DMS53 (cell line): Measurements from ENCODE around the gene RXRA.

Experiments
- DNase-seq: peaks from one replicate; lab custom pipeline; 2025; lab: John Stamatoyannopoulos, UW

Gene RXRA

DNA sequence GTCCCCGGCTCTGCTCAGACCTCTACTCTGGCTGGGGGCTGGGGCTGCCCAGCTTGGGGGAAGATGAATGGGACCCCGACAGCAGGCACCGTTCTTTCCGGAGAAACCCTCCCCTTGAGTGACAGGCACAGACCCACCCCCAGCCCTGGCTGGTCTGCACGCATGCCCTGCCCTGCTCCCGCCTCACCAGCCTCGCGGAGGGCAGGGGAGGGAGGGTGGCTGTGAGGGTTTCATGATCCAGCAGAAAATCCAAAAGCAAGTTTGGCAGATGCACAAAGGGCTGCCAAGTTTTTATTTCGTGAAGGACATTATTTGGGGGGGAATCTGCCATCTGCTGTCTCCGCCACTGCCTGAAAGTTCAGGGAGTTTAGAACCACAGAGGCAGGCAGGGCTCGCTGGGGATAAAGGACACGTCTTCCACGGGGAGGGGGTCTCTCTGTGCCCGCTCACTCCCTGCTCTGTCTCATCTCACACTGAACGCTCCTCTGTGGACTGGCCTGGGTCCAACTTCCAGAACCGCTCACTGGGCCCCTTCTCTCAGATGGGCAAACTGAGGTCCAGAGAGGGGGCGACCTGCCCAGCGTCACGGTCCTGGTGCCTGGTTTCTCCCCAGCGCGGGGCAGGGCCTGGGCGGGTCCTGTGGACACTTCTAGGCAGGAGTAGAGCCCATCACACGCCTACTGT lies 92.9 kb downstream of the RXRA start:
- no peak for DNase-seq

DNA sequence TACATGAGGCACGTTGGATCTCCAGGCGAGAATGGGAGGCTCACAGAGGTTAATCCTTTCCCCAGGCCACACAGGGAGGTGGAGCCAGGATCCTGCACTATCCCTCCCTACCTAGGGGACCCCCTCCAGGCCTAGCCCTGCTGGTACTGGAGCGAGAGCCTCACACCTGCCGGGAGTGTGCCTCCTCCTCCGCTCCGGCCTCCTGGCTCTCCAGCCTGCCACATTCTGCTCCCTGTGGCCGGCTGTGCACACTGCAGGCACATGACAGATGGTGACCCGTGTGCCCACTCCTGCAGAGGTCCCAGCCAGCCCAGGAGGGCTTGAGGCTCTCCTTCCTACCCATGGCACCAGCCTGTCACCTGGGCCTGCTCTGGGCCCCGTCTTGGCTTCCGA lies 93.4 kb downstream of the RXRA start:
- DNase-seq: peak; percentile 54

DNA sequence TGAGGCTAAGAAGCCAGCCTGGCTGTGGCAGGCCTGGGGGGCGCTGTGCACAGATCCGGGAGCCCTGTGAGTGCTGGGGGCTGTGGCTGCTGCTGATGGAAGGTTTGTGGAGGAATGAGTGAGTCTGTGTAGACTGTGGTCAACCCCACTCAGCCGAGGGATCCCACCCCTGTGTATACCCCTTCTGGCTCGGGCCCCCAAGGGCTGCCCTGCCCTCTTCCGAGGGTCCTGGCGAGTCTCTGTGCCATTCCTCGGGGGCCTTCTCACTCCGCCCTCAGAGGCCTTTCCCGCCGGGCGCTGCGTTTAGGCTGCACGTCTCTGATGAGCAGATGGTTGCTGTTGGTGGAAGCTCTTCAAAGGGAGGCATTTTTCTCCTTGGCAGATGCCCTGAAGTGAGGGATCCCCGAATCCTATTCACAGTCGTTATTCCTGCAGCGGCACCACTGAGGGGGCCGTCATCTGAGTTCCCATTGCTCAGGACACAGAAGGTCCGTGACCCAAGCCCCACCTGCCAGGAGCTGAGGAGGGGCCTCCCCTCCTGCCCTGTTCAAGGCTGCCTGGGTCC lies 94.1 kb downstream of the RXRA start:
- DNase-seq: no peak

DNA sequence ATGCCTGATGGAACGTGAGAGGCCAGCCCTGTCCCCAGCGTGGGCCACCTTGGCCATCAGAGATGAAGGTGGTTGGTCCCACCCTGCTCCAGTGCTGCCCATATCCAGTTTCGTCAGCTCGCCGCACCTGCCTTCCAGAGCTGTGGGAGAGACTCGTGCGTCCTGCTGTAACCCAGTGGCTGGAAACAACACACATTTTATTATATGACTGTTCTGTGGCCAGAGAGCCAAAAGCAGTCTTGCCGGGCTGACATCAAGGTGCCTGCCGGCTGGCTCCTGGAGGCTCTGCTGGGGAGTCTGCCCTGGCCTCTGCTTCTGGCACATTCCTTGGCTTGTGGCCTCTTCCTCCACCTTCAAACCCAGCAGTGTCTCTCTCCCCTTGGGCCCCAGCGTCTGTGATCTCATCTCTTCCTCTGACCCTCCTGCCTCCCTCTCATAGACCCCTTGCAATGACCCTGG lies 94.7 kb downstream of the RXRA start:
- DNase-seq: no peak

DNA sequence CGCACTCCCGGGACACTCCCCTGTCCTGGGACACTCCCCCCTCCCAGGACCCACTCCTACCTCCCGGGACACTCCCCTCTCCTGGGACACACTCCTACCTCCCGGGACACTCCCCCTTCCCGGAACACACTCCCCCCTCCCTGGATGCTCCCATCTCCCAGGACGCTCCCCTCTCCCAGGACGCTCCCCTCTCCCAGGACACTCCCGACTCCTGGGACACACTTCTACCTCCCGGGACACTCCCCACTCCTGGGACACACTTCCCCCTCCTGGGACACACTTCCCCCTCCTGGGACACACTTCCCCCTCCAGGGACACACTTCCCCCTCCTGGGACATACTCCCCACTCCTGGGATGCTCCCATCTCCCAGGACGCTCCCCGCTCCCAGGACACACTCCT lies 95.6 kb downstream of the RXRA start:
- DNase-seq: no peak

DNA sequence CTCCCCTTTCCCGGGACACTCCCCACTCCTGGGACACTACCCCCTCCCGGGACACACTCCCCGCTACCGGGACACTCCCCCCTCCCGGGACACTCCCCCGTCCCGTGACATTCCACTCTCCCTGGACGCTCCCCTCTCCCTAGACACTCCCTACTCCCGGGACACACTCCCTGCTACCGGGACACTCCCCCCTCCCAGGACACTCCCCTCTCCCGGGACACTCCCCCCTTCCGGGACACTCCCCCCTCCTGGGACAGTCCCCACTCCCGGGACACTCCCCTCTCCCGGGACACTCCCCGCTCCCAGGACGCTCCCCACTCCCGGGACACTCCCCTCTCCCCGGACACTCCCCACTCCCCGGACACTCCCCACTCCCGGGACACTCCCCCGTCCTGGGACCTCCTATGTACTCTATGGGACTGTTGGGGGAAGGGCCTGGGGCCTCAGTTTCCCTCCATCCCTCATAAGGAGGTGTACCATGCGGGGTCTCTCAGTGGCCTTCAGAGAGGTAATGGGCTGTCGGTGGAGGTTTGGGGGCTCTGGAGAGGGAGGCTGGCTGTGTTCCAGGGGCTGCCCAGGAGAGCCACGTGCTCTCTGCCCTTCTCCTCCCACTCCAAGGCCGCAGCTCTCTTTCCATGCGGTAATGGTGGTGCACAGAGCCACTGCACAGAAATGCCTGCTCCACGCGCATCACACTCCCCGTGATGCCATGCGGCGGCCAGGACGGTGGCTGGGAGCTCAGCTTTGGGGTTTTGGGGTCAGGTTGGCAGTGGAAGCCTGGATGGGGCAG lies 96.2 kb downstream of the RXRA start:
- no peak for DNase-seq

DNA sequence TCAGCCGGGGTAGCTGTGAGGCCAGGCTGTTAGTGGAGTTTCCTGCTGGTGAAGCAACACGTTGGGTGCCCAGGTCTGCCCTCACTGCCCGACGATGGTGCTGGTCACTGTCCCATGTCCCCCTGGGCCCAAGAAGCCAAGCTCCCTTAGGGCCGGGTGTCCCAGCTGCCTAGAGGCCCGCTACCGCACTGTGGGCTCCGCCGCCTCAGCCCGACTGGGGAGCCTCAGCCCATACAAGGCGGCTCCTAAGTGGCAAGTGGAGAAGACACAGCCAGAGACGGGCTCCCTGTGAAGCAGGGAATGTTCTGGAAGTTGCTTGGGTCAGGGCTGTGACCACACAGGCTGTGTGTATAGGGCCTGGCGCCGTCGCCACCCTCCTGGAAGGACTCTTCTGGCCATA lies 96.9 kb downstream of the RXRA start:
- no peak for DNase-seq

DNA sequence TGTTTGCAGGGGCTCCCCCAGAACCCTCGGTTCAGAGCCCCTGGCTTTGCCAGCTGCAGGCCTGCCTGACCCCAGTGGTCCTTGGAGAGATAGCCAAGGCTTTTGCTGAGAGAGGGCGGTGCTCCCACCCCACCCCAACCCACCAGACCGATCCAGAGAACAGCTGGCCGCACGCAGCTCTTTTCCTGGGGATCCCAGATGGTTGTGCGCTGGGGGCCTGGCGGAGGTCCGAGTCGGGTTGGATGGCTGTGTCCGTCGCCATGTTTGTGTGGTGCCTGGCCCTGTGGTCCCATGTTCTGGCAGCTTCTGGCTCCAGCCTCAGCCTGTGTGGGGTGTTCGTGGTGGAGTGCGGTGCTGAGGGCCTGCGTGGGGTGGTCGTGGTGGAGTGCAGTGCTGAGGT lies 97.5 kb downstream of the RXRA start:
- DNase-seq: no peak

DNA sequence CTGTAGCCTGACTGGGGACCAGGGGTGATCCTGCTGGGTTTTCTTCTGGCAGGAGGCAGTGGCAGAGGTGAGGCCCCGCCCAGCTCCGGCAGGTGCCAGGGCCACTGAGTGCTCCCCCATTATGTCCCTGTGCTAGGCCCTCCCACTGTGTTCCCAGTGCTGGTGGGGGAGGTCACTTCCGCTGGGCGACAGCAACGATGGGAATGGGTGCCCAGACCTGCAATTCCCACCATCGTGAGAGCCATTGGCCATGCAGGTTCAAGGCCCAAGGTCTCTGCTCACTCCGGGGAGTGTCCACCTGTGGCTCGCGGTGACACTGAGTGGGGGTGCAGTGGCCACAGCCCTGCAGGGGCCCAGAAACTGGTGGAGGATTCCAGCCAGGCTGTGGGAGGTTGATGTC lies 98.6 kb downstream of the RXRA start:
- no peak for DNase-seq

DNA sequence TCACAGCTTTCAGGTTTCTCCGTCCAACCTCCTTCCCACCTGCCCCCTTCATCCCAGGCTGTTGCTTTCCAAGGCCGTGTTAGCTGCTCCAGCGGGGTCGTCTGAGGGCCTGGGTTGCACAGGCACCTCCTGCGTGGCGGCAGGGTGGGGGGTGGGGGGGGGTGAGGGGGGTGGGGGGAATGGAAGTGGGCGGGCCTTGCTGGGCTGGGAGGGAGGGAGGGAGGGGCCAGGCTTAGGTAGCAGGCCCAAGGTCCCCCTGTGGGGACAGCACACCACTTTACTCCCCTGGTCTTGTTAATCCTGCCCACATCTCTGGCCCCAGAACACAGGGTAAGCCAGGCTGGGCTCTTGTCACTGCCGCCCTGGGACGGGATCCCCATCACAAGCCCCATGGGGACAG lies 99.1 kb downstream of the RXRA start:
- no peak for DNase-seq

DNA sequence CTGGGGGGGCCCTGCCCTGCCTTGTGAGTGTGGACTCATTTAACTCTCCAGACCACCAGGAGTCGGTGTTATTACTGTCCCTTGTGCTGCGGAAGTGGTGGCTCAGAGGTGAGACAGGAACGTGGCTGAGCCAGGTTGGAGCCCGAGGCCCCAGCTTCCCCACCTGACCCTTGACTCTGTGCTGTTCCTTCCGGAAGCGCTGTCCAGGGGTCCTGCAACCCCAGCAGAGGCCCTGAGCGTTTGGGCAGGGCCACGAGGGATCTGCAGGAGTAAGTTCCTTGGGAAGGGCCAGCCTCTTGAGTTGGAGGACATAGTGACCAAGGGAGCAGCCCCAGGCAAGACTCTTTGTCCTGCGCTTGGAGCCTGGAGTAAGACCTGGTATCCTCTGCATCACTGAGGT lies 99.6 kb downstream of the RXRA start:
- DNase-seq: no peak

DNA sequence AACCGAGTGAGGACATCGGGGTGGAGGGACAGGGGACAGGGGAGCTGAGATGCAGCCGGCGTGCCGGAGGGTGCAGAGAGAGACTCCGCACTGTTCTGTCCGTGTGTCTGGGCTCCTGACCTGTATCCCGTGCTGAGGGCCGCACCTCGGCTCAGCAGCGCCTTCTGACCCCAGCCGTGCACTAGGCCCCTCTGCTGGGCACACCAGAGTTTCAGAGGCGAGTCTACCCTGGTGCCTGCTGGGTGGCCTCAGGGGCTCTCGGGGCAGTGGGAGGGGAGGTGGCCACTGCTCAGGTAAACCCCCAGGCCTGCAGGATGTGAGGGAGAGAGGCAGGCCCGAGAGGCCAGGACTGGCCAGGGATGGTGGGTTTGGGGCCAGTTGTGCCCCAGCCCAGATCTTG lies 100.2 kb downstream of the RXRA start:
- DNase-seq: no peak

DNA sequence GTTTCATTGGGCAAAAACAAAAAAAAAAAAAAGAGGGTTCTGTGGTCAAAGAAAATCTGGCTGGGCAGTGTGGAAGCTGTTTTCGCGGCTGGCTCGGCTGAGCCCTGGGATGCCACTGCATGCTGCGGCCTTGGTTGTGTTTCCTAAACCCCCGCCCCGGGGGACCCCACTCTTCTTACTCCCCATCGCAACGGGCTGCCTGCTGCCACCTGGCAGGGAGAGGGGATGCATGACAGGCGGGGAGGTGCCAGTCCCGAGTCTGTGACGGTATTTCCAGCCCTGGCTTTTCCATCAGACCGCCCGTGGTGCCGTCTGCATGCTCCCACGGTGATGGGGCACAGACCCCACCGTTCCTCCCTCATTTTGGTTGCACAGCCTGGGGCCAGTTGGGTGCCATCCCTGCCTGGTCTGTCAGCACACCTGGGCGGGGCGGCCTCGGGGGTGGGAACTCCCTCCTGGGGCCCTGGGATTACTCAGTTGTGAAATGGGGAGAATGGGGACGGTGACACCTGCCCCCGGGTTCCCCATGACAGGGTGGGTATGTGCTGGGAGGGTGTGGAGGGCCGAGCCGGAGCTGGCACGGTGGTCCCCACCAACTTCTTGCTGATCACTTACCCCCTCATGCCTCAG lies 101.0 kb downstream of the RXRA start:
- no peak for DNase-seq

DNA sequence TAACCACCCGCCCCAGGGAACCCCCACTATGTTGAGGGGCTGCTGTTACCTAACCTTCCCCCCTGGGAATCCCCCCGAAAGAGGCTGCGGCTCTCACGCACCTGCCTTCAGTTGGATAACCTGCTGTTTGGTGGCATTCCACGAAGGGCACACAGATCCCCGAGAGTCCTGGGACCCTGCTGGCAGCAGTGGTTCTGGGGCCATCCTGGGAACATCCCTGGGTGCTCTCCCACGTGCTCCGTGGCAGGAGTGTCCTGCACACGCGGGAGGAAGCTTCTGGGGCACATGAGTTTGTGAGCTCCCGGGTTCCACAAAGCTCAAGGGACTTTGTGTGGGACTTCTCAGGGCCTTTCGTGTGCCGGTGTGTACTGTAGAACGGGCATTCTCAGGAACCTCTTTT lies 102.3 kb downstream of the RXRA start:
- DNase-seq: no peak

DNA sequence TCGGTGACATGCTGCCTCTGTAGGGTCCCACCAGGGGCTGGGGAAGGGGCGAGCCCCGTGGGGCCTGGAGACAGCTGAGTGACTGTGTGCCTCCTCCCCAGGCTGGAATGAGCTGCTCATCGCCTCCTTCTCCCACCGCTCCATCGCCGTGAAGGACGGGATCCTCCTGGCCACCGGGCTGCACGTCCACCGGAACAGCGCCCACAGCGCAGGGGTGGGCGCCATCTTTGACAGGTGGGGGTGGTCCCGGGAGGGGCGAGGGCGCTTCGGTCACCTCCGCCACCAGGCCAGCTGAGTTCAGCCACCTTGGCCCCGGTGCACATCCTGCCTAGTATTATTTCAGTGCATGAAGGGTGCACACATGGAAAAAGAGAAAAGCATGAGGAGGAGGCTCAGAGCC lies 102.8 kb downstream of the RXRA start:
- DNase-seq: no peak

DNA sequence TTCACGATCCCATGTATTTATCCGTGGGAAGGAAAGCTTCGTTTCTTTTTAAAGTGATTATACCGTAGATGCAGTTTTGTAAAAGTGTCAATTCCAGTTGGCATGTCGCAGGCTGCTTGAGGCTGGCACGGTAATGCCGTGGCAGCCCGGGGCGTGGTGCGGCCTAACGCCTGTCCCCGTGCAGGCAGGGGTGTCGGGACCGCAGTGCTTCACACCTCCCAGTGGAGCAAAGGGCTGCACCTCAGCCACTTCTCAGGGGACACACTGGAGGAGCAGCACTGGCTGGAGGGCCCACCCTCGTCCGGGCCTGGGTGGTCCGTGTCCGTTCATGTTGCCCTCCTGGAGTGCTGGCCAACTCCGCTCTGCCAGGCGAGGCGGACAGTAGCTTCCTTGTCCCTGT lies 103.2 kb downstream of the RXRA start:
- DNase-seq: no peak

DNA sequence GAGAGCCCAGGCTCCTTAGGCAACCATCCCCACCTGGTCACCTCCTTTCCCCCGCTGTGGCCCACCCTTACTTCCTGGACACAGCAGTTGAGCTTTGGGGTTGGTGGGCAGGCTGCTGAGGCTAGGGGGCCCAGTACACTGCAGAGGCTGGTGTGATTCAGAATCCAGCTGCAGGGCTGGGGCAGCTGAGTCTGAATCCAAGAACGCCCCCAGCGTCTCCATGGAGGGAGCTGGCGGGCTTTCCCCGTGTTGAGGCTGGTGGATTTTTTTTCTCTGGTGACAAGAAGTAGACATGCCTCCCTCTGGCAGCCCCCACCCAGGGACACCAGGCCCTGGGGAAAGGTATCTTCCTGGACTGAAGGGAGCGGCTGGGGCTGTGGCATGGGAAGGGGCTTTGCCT lies 104.8 kb downstream of the RXRA start:
- DNase-seq: no peak

DNA sequence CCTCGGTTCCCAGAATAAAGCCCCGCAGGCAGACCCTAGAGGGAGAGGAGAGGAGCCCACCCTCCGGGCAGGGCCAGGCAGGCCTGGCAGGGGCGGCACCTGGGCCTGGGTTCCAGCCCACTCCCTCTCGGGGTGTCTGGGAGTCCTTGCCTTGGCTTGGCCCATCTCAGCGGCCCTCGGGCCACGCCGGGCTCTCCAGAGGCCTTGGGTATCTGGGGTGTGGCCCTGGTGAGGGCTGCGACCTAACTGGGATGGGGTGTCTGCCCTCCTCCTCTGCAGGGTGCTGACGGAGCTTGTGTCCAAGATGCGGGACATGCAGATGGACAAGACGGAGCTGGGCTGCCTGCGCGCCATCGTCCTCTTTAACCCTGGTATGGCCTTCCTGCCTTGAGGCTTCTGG lies 105.4 kb downstream of the RXRA start:
- no peak for DNase-seq

DNA sequence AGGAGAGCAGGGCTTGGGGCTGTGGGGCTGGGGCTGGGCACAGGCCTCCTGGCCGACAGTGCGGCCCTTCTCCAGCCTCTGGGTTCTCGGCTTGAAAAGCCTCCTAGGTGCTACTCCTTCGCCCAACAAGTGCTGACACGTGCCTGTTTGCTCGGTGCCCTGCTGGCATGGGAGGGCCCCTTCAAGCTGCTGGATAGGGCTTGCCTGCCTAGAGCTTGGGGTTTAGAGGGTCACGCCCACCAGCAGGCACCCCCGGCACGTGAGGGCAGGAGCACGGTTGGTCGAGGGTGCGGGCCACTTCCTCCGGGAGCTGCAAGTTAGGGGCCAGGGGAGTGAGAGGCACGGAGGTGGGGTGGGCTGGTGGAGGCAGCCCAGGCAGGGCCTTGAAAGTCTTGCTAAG lies 106.2 kb downstream of the RXRA start:
- DNase-seq: no peak

DNA sequence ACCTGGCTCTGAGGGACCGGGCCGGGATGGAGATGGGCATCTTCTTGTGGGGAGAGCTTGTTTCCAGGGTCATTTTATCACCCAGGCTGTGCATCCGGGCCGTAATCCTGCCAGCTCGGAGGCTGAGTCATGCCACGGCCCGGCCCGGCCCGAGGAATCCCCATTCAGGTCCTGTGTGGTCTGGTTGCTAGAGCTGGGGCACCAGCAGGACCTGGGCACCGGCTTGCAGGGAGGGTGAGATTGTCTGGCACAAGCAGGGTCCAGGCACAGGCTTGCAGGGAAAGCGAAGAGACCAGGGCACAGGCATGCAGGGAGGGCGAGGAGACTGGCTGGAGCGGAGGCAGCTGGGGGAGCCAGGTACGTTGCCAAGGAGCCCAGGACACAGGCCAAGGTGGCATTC lies 106.8 kb downstream of the RXRA start:
- no peak for DNase-seq

DNA sequence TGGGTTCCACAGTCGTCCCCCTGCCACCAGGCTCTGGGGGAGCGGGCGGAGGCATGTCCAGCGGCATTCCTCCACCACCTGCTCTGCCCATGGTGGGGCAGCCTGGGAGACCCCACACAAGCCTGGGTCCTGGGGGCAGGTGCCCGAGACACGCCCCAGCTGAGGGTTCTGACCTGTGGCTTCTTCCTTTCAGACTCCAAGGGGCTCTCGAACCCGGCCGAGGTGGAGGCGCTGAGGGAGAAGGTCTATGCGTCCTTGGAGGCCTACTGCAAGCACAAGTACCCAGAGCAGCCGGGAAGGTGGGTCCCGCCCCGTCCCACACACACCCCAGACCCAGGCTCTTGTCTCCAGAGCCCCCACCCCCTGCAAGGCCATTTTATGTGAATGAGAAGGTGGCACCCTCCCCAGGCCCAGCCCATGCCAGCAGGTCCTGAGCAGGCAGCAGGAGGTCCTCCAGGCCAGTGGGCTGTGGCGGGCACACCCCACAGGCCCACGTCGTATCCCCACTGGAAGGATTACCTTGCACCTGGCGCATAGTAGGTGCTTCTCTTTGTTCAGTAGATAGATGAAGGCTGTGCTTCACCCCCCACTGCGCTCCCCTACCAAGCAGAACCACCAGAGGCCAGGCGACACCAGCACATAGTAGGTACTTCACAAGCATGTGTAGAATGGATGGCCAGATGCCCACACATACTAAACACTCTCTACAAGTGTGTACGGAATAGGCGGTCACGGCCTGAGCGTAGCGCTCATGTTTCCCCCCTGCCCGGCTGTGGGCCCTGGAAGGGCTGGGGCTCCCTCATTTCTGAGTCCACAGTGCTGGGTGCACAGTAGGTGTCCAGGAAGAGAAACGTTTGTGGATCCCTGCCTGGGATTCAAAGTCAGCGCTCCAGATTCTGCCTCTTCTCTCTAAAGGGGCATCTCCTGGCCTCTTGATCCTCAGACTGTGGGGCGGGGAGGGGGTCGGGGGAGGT lies 107.9 kb downstream of the RXRA start:
- DNase-seq: peak; percentile 22
